Measurements from ENCODE around the gene OR52A5.

Gene OR52A5

DNA sequence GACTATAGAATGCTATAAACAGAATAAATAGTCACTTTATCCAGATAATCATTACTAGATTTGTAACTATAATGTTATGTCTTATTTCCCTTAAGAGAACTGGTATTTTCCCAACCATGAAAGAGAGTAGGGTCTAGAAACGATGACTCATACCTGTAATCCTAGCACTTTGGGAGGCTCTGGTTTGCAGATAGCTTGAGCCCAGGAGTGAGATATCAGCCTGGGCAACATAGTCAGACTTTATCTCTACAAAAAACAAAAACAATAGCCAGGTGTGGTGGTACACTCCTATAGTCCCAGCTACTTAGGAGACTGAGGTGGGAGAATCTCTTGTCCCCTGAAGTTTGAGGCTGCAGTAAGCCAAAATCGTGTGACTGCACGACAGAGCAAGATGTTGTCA is 30.9 kb downstream of the OR52A5 start:
- DNase-seq = no peak

DNA sequence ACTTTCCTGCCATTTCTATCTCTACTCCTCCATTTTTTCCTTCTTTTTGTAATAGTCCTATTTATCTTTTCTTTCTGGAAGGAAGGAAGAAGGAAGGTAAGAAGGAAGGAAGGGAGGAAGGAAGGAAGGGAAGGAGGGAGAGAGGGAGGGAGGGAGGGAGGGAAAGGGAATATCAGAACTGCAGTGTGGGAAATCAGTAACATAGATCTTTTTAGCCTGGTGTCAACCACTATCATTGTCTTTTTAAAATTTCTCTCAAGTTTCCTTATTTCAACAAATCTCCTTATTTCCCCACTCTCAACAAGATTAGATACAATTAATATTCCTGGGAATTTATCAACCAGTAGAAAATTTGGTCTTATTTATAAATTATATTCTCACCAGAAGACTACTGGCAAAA is 35.1 kb downstream of the OR52A5 start:
- no peak for DNase-seq

DNA sequence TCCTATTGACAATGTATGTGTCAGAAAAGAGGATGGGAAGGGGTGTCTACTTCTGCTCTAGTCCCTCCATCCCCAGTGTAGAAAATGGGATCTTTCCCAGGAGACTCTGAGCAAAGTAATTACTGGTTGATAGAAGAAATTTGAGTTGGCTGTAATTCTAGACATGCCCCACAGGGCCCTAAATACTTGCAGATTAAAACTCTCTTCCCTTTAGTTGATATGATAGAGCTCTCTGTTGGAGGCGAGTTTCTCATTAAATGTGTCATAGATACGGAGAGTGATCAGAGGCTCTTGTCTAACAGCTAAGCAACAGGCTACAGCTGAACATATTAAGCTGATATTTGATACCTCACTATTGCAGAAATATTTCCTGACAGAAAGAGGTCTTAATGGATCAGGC is 35.9 kb downstream of the OR52A5 start:
- DNase-seq = no peak

DNA sequence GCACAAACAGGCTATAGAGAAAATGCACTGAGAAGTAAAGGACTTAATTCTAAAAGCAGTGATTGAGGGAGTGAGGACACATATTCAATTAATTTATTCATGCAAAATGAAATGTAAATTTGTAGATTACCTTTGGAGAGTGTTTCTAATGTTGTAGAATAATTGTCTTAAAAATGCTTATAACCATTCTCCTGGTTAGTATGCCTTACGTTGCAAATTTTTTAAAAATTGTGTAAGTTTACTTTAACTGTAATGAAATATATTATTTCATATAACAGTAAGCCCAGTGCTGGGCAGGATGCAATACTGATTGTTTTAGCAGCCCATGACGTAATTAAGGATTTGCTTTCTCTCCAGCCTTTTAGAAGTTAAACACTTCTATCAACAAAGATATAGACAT is 42.1 kb downstream of the OR52A5 start:
- no peak for DNase-seq

DNA sequence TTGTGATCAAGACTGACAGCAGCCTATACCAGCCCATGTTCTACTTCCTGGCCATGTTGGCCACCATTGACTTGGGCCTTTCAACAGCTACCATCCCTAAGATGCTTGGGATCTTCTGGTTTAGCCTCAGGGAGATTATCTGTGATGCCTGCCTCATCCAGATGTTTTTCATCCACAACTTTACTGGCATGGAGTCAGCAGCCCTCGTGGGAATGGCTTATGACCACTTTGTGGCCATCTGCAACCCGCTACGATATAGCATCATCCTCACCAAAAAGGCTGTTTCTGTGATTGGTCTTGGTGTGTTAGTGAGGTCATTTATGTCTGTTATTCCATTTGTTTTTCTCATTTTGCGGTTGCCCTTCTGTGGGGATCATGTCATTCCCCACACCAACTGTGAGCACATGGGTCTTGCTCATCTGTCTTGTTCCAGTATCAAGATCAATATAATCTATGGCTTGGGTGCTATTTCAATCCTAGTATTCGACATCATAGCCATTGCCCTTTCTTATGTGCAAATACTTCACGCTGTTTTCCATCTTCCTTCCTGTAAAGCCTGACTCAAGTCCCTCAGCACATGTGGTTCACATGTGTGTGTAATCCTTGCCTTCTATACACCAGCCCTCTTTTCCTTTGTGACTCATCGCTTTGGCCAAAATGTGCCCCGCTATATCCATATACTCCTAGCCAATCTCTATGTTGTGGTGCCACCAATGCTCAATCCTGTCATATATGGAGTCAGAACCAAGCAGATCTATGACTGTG is 45.2 kb downstream of the OR52A5 start:
- no peak for DNase-seq

DNA sequence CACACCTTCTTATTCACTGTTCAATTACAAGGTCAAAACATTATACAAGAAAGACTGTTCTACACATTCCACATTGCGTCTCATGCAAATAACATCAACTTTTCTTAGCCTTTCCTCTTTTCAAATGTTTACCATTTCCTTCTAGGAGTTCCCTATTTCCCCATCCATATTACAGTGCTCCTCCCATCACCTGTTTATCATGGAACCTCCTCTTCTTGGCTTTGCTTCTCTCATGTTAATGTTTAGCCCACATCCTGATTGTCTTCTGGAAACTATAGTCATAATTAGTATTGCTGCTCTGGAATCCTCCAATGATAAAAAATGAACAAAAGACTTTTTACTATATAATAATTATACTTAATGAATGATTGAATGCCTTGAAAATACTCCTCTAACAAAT is 47.5 kb downstream of the OR52A5 start:
- DNase-seq = no peak

DNA sequence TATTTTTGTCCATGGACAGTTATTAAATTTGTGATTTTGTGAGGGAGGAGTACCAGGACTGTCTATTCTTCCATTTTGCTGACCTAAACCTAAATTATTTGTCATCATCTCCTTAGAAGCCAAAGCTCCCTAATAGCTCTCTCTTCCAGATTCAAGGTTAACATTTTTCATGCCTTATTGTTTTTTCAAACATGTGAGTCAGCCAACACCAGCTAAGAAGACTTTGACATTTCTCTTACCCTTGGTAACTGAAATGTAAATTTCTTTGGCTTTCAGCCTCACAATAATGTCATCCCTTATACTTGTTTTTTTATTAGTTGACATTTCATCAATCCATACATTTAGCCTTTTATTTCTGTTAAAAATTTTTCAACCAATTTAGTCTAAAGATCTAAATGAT is 49.6 kb downstream of the OR52A5 start:
- no peak for DNase-seq

DNA sequence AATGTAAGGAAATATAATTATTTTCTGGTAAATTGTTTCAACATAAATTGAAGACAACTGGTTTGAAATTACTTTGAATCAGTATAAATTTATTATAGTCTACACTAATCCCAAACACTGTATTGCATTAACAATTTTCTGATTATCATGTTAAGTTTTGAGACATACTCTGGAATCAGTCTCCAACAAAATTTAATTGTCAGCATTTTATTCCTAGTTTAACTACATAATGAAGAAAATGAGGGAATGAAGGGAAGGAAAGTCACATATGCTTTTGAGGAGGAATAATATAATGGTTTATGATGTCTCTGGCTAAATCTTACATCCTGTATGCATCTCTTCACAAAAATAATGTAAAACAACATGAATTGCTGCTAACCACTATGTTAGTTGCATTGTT is 54.6 kb downstream of the OR52A5 start:
- no peak for DNase-seq

DNA sequence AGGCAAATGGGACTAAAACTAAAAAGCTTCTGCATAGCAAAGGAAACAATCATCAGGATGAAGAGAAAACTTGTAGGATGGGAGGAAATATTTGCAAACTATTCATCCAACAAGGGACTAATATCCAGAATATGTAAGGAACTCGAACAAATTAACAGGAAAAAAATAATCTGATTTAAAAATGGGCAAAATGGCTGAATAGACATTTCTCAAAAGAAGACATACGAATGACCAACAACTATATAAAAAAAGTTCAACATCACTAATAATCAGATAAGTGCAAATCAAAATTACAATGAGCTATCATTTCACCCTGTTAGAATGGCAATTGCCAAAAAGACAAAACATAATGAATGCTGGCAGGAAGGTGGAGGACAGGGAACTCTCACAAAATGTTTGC is 56.8 kb downstream of the OR52A5 start:
- DNase-seq = no peak
